Loucy (cell line): Measurements from ENCODE around the gene GREB1L.

Source experiments
- H2AFZ ChIP-seq: fragments of 200-600 bp; sonication (generic); 2 replicates; pipeline ENCODE4 v1.6.0; 2016; ENCODE audit warnings: antibody characterized with exemption, mild to moderate bottlenecking, low read length, moderate library complexity
- H3F3A ChIP-seq: fragments of 200-600 bp; 2 replicates; pipeline ENCODE4 v1.6.0; 2016; ENCODE audit warnings: antibody characterized with exemption, low read depth, mild to moderate bottlenecking
- H3K27me3 ChIP-seq: fragments of 200-600 bp; sonication (generic); 2 replicates; pipeline ENCODE4 v1.6.1; 2014; ENCODE audit warnings: low read length, mild to moderate bottlenecking; ENCODE audit not compliant: insufficient read depth, poor library complexity, severe bottlenecking
- H3K36me3 ChIP-seq: fragments of 200-600 bp; sonication (generic); 2 replicates; pipeline ENCODE4 v1.6.1; 2016; ENCODE audit warnings: low read length; ENCODE audit not compliant: insufficient read depth
- H3K4me1 ChIP-seq: fragments of 200-600 bp; sonication (generic); 2 replicates; pipeline ENCODE4 v1.5.1; 2014; ENCODE audit warnings: low read length, mild to moderate bottlenecking; ENCODE audit not compliant: insufficient read depth, poor library complexity, severe bottlenecking
- H3K4me2 ChIP-seq: fragments of 200-600 bp; sonication (generic); 2 replicates; pipeline ENCODE4 v1.6.0; 2014; ENCODE audit warnings: antibody characterized with exemption, low read length, low read depth, mild to moderate bottlenecking; ENCODE audit not compliant: poor library complexity, severe bottlenecking
- H3K4me3 ChIP-seq: fragments of 200-600 bp; sonication (generic); 2 replicates; pipeline ENCODE4 v1.5.1; 2014; ENCODE audit warnings: low read length, mild to moderate bottlenecking, mixed read lengths; ENCODE audit not compliant: poor library complexity, severe bottlenecking
- H3K79me2 ChIP-seq: fragments of 200-600 bp; sonication (generic); 2 replicates; pipeline ENCODE4 v1.6.1; 2014; ENCODE audit warnings: low read length; ENCODE audit not compliant: insufficient read depth
- H3K9ac ChIP-seq: fragments of 200-600 bp; sonication (generic); 2 replicates; pipeline ENCODE4 v1.6.0; 2014; ENCODE audit warnings: mild to moderate bottlenecking, low read depth, low read length, moderate library complexity; ENCODE audit not compliant: poor library complexity, severe bottlenecking
- H3K9me2 ChIP-seq: fragments of 200-600 bp; sonication (generic); replicated peaks from 2 replicates; pipeline ENCODE4 v1.6.1; 2016; ENCODE audit warnings: low read depth, low read length, mixed read lengths
- H3K9me3 ChIP-seq: fragments of 200-600 bp; sonication (generic); 2 replicates; pipeline ENCODE4 v1.6.1; 2014; ENCODE audit warnings: mild to moderate bottlenecking, antibody characterized with exemption, low read length, low read depth; ENCODE audit not compliant: insufficient read depth
- H4K20me1 ChIP-seq: fragments of 200-600 bp; sonication (generic); 2 replicates; pipeline ENCODE4 v1.6.0; 2014; ENCODE audit warnings: antibody characterized with exemption, low read length, mild to moderate bottlenecking; ENCODE audit not compliant: insufficient read depth, poor library complexity, severe bottlenecking
- EZH2phosphoT487 ChIP-seq: fragments of 200-600 bp; IDR thresholded peaks from 2 replicates; pipeline ENCODE4 v1.6.1; 2018; ENCODE audit warnings: antibody characterized with exemption, mild to moderate bottlenecking, moderate library complexity, borderline replicate concordance
- TF ChIP-seq, protein P1 (sequence below): fragments of 200-600 bp; sonication (generic); conservative IDR thresholded peaks from 2 replicates; pipeline ENCODE4 v1.5.1; 2014; ENCODE audit warnings: mild to moderate bottlenecking, antibody characterized with exemption, low read length

The GREB1L gene

DNA sequence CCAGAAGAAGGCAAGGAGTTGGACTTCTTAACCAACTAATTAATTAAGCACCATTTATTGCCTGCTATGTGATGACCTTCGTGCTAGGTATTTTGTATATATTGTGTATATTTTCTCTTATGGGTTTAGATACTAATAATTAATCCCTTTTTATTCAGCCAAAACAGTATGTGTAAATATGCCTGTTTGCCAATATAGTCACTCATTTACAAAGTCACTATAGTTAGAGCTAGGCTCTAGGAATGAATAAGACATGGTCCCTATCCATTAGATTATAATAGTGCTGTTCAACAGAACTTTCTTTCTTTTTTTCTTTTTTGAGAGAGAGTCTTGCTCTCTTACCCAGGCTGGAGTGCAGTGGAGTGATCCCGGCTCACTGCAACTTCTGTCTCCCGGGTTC lies 51.4 kb downstream of the GREB1L start:
- H3K36me3 ChIP-seq: no peaks in the 10 kb centered on the region
- no peak overlapping the region for H3K4me2 ChIP-seq
- no peak overlapping the region for H2AFZ ChIP-seq
- no peaks in the 10 kb centered on the region for H3K9me3 ChIP-seq
- H4K20me1 ChIP-seq: no peaks in the 10 kb centered on the region
- no peak overlapping the region for H3K4me3 ChIP-seq
- H3K9ac ChIP-seq: no peak overlapping the region
- no peaks in the 10 kb centered on the region for H3K4me1 ChIP-seq
- H3K9me2 ChIP-seq: no peaks in the 10 kb centered on the region
- no peaks in the 10 kb centered on the region for H3K27me3 ChIP-seq
- H3K79me2 ChIP-seq: no peaks in the 10 kb centered on the region
- H3F3A ChIP-seq: no peaks in the 10 kb centered on the region
- TF ChIP-seq, protein P1, sequence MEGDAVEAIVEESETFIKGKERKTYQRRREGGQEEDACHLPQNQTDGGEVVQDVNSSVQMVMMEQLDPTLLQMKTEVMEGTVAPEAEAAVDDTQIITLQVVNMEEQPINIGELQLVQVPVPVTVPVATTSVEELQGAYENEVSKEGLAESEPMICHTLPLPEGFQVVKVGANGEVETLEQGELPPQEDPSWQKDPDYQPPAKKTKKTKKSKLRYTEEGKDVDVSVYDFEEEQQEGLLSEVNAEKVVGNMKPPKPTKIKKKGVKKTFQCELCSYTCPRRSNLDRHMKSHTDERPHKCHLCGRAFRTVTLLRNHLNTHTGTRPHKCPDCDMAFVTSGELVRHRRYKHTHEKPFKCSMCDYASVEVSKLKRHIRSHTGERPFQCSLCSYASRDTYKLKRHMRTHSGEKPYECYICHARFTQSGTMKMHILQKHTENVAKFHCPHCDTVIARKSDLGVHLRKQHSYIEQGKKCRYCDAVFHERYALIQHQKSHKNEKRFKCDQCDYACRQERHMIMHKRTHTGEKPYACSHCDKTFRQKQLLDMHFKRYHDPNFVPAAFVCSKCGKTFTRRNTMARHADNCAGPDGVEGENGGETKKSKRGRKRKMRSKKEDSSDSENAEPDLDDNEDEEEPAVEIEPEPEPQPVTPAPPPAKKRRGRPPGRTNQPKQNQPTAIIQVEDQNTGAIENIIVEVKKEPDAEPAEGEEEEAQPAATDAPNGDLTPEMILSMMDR: no peak
- TF ChIP-seq EZH2phosphoT487: no peak

DNA sequence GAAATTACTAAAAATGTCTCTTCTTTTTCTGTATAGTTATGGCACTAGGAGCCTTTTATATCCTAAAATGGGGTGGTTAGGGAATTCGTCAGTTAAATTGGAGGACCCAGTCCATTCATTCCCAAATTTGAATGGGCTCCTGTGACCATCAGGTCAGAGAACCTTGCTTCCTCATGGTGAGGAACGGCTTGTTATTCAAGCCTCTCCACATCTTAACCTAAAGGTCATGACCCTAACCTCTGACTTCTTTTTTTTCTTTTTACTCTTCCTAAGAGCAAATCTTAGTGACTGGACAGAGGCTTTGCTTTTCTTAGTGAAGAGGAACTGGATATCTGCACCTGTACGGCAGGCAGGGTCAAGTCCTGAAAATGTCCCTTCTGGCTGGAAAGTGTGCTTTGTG lies 53.1 kb downstream of the GREB1L start:
- no peaks in the 10 kb centered on the region for H3K27me3 ChIP-seq
- H2AFZ ChIP-seq: no peak overlapping the region
- H3K36me3 ChIP-seq: no peaks in the 10 kb centered on the region

DNA sequence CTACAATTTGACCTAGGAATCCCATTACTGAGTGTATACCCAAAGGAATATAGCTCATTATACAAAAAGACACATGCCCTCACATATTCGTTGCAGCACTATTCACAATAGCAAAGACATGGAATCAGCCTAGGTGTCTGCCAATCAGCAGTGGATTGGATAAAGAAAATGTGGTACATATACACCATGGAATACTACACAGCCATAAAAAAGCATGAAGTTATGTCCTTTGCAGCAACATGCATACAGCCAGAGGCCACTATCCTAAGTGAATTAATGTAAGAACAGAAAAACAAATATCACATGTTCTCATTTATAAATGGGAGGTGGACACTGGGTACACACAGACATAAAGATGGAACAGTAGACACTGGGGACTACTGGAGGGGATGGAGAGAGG lies 54.0 kb downstream of the GREB1L start:
- no peaks in the 10 kb centered on the region for H3K9me3 ChIP-seq
- peaks cover 13% of the 10 kb centered on the region for H3K4me1 ChIP-seq
- no peaks in the 10 kb centered on the region for H3K36me3 ChIP-seq
- H3K27me3 ChIP-seq: no peaks in the 10 kb centered on the region
- no peak overlapping the region for H3K9ac ChIP-seq
- H3K4me2 ChIP-seq: no peak overlapping the region
- no peaks in the 10 kb centered on the region for H3K9me2 ChIP-seq
- H4K20me1 ChIP-seq: no peaks in the 10 kb centered on the region
- no peaks in the 10 kb centered on the region for H3F3A ChIP-seq
- no peak for TF ChIP-seq EZH2phosphoT487
- TF ChIP-seq, protein P1: no peak
- no peaks in the 10 kb centered on the region for H3K79me2 ChIP-seq
- H2AFZ ChIP-seq: no peak overlapping the region
- no peak overlapping the region for H3K4me3 ChIP-seq

More for the DNA sequence above, 53.1 kb downstream of the GREB1L start:
- no peaks in the 10 kb centered on the region for H3F3A ChIP-seq
- no peaks in the 10 kb centered on the region for H3K9me3 ChIP-seq
- peaks cover 3% of the 10 kb centered on the region for H3K4me1 ChIP-seq
- no peak overlapping the region for H3K4me2 ChIP-seq
- no peak overlapping the region for H3K9ac ChIP-seq
- H3K9me2 ChIP-seq: no peaks in the 10 kb centered on the region
- no peak overlapping the region for H3K4me3 ChIP-seq
- H3K79me2 ChIP-seq: no peaks in the 10 kb centered on the region
- H4K20me1 ChIP-seq: no peaks in the 10 kb centered on the region
- TF ChIP-seq EZH2phosphoT487: no peak
- TF ChIP-seq, protein P1: no peak
